Erythroblast (primary cell): Measurements from ENCODE around the gene P2RX2.

ENCODE experiments used
- GATA1 ChIP-seq: IDR thresholded peaks from 2 replicates; pipeline ENCODE4 v1.6.1; 2011; ENCODE audit warnings: low read depth, mild to moderate bottlenecking, control low read depth, low read length, moderate library complexity
- POLR2A ChIP-seq: IDR thresholded peaks from 2 replicates; pipeline ENCODE4 v1.6.1; 2011; ENCODE audit warnings: mild to moderate bottlenecking, low read length

GRCh38 chr12:132574271-132574996, 44.1 kb upstream of the P2RX2 start:
- TF ChIP-seq POLR2A (no peak), GATA1 (no peak)
